AG04450 (cell line): ENCODE measurements around the gene TMEM259. TPM values are rescaled to one million over a fixed set of nuclear protein-coding genes. Genes with fewer than 3 reads are reported as not detected.

ENCODE experiments used
- CTCF ChIA-PET: fragments of 300-600, 350-600 bp; formaldehyde crosslinking; extraction: SDS; loops from one replicate; lab custom pipeline; 2022; ENCODE audit warnings: antibody characterized with exemption, inconsistent platforms; lab: Charles Lee
- POLR2A ChIA-PET: fragments of 350-600 bp; formaldehyde crosslinking; extraction: SDS; loops from one replicate; lab custom pipeline; 2021; ENCODE audit warnings: antibody characterized with exemption, inconsistent platforms; lab: Yijun Ruan, JAX
- DNase-seq: peaks from one replicate; pipeline ENCODE4 v3.0.0-alpha.2; 2011; ENCODE audit warnings: low read depth, low spot score
- H3K27ac ChIP-seq: one replicate; pipeline ENCODE4 v1.5.1; 2012; ENCODE audit warnings: low read depth, low read length, control low read depth
- H3K27me3 ChIP-seq: one replicate; pipeline ENCODE4 v1.6.0; 2012; ENCODE audit warnings: low read length; ENCODE audit not compliant: control insufficient read depth, insufficient read depth
- H3K4me3 ChIP-seq: 2 replicates; pipeline ENCODE4 v1.5.1; 2011; ENCODE audit warnings: mild to moderate bottlenecking, low read depth, low read length, control low read depth
- H3K9me3 ChIP-seq: 2 replicates; pipeline ENCODE4 v1.5.1; 2012; ENCODE audit warnings: low read length; ENCODE audit not compliant: control insufficient read depth, insufficient read depth
- polyA plus RNA-seq: library from polyadenylated mRNA; depleted of rRNA; stranded (reverse); fragments of >200 nt; gene quantifications from 2 replicates; pipeline ENCODE4 v1.2.3, GENCODE V29; 2011
- TF ChIP-seq, protein P1 (sequence below): IDR thresholded peaks from 2 replicates; pipeline ENCODE4 v1.5.1; 2011; ENCODE audit warnings: low read depth, low read length, control low read depth, inconsistent platforms

The TMEM259 gene
- polyA plus RNA-seq, 1 experiment, result 55.8 TPM

DNA sequence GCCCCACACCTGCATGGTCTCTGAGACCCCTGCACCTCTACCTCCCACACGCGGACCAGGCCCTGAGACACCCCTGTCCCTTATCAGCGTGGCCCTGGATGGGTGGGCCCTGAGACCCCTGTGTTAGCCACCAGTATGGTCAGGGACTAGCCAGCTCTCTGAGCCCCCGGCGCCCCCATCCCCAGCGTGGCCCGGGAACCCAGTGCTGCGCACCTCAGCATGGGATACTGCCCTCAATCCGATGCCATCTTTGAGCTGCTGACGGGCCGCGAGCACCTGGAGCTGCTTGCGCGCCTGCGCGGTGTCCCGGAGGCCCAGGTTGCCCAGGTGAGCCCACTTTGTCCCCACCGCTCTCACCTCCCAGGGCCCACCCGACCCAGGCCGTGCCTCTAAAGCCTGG lies 41.1 kb upstream of the TMEM259 start:
- CTCF ChIA-PET, result interaction anchor here (0.7 kb wide), 1 partner anchor 21 kb away, joined by 3 read pairs; no protein-coding TSS in a partner anchor
- peaks cover 9% of the 10 kb centered on the region for H3K27me3 ChIP-seq
- POLR2A ChIA-PET, result no interaction called here
- no peak overlapping the region for H3K27ac ChIP-seq
- peaks cover 55% of the 10 kb centered on the region for H3K9me3 ChIP-seq
- TF ChIP-seq, protein P1, sequence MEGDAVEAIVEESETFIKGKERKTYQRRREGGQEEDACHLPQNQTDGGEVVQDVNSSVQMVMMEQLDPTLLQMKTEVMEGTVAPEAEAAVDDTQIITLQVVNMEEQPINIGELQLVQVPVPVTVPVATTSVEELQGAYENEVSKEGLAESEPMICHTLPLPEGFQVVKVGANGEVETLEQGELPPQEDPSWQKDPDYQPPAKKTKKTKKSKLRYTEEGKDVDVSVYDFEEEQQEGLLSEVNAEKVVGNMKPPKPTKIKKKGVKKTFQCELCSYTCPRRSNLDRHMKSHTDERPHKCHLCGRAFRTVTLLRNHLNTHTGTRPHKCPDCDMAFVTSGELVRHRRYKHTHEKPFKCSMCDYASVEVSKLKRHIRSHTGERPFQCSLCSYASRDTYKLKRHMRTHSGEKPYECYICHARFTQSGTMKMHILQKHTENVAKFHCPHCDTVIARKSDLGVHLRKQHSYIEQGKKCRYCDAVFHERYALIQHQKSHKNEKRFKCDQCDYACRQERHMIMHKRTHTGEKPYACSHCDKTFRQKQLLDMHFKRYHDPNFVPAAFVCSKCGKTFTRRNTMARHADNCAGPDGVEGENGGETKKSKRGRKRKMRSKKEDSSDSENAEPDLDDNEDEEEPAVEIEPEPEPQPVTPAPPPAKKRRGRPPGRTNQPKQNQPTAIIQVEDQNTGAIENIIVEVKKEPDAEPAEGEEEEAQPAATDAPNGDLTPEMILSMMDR, result no peak
- no peak overlapping the region for H3K4me3 ChIP-seq
- no peak for DNase-seq

DNA sequence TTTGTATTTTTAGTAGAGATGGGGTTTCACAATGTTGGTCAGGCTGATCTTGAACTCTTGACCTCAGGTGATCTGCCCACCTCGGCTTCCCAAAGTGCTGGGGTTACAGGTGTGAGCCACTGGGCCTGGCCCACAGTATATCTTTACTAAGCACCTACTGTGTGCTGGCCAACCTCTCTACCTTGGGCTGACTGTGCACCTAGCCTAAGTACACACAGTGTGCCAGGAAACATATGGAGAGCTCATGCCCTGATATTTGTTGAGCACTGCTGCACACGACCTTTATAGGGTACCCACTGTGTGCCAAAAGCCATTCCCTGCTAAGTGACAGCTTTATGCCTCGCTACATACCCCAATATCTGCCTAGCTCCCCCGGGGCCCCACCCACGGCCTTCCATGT lies 39.8 kb upstream of the TMEM259 start:
- DNase-seq, result no peak
- Histone ChIP-seq H3K27me3 (peaks cover 2% of the 10 kb centered on the region), H3K27ac (peak overlapping the region; percentile 11), H3K9me3 (peaks cover 68% of the 10 kb centered on the region), H3K4me3 (no peak overlapping the region)
- TF ChIP-seq, protein P1, result no peak
- POLR2A ChIA-PET, result no interaction called here
- CTCF ChIA-PET, result no interaction called here

DNA sequence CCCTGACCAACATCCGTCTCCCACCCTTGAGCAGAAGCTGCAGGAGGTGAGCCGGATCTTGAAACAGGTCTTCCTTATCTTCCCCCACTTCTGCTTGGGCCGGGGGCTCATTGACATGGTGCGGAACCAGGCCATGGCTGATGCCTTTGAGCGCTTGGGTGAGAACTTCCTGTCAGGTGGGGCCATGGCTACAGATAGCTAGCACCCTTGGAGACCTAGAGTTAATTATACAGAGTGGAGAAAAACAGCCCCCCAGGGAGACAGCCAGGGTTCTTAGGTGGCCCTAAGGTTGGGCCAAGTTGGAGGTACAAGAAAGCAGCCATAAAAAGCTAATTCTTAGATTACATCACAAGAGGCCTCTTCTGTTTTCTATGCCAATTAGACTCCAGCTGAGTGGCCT lies 37.2 kb upstream of the TMEM259 start:
- H3K9me3 ChIP-seq, result peaks cover 78% of the 10 kb centered on the region
- CTCF ChIA-PET, result interaction anchor here (1.3 kb wide), 1 partner anchor 186 kb away, joined by 6 read pairs; no protein-coding TSS in a partner anchor
- TF ChIP-seq, protein P1, result no peak
- H3K4me3 ChIP-seq, result no peak overlapping the region
- POLR2A ChIA-PET, result no interaction called here
- no peak for DNase-seq
- no peak overlapping the region for H3K27ac ChIP-seq
- peaks cover 2% of the 10 kb centered on the region for H3K27me3 ChIP-seq

DNA sequence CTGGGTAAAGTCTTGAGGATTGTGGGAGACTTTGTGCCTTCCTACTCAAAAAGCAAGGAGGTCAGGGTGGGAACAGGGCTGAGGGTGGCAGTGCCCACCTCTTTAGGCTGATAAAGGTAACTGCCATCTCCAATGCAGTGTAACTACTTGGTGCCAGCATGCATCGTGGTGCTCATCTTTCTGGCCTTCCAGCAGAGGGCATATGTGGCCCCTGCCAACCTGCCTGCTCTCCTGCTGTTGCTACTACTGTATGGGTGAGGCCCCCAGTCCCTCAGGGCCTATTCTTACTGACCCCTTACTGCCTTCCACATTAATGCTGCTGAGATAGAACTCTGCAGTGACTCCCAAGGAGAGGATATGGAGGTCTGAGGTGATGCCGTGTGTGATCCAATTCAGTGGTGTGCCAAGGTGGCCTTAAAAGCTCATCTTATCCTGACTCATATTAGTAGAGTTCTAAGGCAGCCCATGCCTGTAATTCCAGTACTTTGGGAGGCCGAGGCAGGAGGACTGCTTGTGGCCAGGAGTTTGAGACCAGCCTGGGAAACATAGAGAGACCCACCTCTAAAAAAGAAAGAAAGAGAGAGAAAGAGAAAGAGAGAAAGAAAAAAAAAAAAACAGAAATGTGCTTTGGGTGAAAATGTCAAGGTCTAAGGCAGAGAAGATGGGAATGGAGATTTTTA lies 36.4 kb upstream of the TMEM259 start:
- TF ChIP-seq, protein P1, result no peak
- ChIA-PET CTCF (interaction anchor here (1.3 kb wide), 1 partner anchor 187 kb away, joined by 6 read pairs; no protein-coding TSS in a partner anchor), POLR2A (interaction anchor here (0.6 kb wide), 1 partner anchor 15 kb away, joined by 5 read pairs; no protein-coding TSS in a partner anchor)

DNA sequence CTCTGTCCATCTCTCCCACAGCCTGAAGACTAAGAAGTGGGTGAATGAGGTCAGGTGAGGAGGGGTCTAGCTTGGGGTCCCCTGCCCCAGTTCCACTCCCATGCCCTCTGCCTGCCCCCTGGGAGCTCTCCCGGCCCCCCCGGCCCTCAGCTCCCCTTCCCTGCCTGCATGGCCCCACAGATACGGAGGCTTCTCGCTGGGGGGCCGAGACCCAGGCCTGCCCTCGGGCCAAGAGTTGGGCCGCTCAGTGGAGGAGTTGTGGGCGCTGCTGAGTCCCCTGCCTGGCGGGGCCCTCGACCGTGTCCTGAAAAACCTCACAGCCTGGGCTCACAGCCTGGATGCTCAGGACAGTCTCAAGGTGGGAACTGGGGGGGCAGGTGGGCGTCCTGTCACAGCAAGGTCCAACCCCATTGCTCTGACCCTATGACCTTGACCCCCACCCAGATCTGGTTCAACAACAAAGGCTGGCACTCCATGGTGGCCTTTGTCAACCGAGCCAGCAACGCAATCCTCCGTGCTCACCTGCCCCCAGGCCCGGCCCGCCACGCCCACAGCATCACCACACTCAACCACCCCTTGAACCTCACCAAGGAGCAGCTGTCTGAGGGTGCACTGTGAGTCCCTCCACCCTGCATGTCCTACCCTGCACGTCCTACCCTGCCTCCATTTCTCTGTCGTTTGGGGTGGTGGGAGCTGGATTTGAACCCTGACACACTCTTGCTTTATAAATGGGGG lies 35.1 kb upstream of the TMEM259 start:
- Histone ChIP-seq H3K27ac (no peak overlapping the region), H3K27me3 (peaks cover 2% of the 10 kb centered on the region), H3K4me3 (no peak overlapping the region), H3K9me3 (peaks cover 74% of the 10 kb centered on the region)
- no peak for DNase-seq
- TF ChIP-seq, protein P1, result no peak
- CTCF ChIA-PET, result no interaction called here
- POLR2A ChIA-PET, result interaction anchor here (0.7 kb wide), 1 partner anchor 12 kb away, joined by 5 read pairs; no protein-coding TSS in a partner anchor

More for the DNA sequence above, 36.4 kb upstream of the TMEM259 start:
- H3K9me3 ChIP-seq, result peaks cover 71% of the 10 kb centered on the region
- DNase-seq, result no peak
- H3K27me3 ChIP-seq, result peaks cover 2% of the 10 kb centered on the region
- no peak overlapping the region for H3K4me3 ChIP-seq
- no peak overlapping the region for H3K27ac ChIP-seq
